Measurements from ENCODE around the gene CCDC127. TPM values are rescaled to one million over a fixed set of nuclear protein-coding genes. Genes with fewer than 3 reads are reported as not detected.
"Not testable (repeated sequence)": the region's sequence is repeated elsewhere in the genome, so short reads cannot be mapped to it uniquely, and the experiment has no call there.

CCDC127 gene
- total and polyA plus RNA-seq, 4 donors, result 2.1 to 6.7 (median 4.2) TPM

DNA sequence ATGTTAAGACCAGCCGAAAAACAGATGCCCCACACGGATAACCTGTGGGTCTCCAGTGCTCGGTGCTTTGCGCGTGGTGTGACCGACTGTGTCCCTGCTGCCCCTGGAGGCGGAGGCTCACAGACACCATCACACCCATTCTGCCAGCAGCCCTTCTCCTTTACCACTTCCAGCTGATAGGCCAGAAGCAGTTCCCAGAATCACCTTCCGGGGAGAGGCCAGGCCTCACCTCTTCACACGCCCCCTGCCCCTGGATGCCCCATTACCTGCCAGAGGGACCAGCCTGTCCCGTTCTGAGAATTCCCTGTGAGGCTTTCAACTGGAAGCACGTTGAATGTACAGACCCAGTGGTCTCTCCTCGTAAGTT, 48.2 kb downstream of the CCDC127 start:
- no peak overlapping the region for H3K4me3 ChIP-seq (ENCODE audit: low read length in 2 of 2)
- H3K9me3 ChIP-seq (ENCODE audit: control insufficient read depth, low read length), result no peaks in the 10 kb centered on the region
- no peak for DNase-seq
- no peak overlapping the region for H3K27ac ChIP-seq (ENCODE audit: low read depth in 1 of 2, low read length in 2 of 2)
- H3K36me3 ChIP-seq (ENCODE audit: control insufficient read depth in 1 of 2, insufficient read depth in 2 of 2, low read length in 1 of 2), result no peaks in the 10 kb centered on the region
- no peak for ATAC-seq (ENCODE audit: low FRiP score)
- H3K4me1 ChIP-seq (ENCODE audit: control insufficient read depth in 1 of 2, insufficient read depth in 2 of 2, low read length in 2 of 2), result no peaks in the 10 kb centered on the region
- 87 to 88% methylated on average over 12 of the region's 12 CpGs for WGBS, 2 donors
- no peaks in the 10 kb centered on the region for H3K27me3 ChIP-seq (ENCODE audit: control insufficient read depth in 1 of 2, insufficient read depth in 2 of 2, low read length in 1 of 2)
- intact Hi-C loops (cut with DNase I), result no loop called here

GRCh38 chr5:169071-169727, 48.8 kb downstream of the CCDC127 start:
- no peaks in the 10 kb centered on the region for H3K4me1 ChIP-seq (ENCODE audit: control insufficient read depth in 1 of 2, insufficient read depth in 2 of 2, low read length in 2 of 2)
- no peak overlapping the region for H3K27ac ChIP-seq (ENCODE audit: low read depth in 1 of 2, low read length in 2 of 2)
- intact Hi-C loops (cut with DNase I), result no loop called here
- 55 to 60% methylated on average over 32 of the region's 32 CpGs for WGBS, 2 donors
- ATAC-seq (ENCODE audit: low FRiP score) (peak; percentile 63), DNase-seq (peak; percentile 66 to 90)
- no peak overlapping the region for H3K4me3 ChIP-seq (ENCODE audit: low read length in 2 of 2)
- H3K27me3 ChIP-seq (ENCODE audit: control insufficient read depth in 1 of 2, insufficient read depth in 2 of 2, low read length in 1 of 2), result no peaks in the 10 kb centered on the region
- H3K36me3 ChIP-seq (ENCODE audit: control insufficient read depth in 1 of 2, insufficient read depth in 2 of 2, low read length in 1 of 2), result no peaks in the 10 kb centered on the region
- H3K9me3 ChIP-seq (ENCODE audit: control insufficient read depth, low read length), result no peaks in the 10 kb centered on the region

- DNase-seq (peak in 1 of 2 donors; percentile 57), ATAC-seq (ENCODE audit: low FRiP score) (no peak)
- no peaks in the 10 kb centered on the region for H3K9me3 ChIP-seq (ENCODE audit: control insufficient read depth, low read length)
- H3K27me3 ChIP-seq (ENCODE audit: control insufficient read depth in 1 of 2, insufficient read depth in 2 of 2, low read length in 1 of 2), result no peaks in the 10 kb centered on the region
- H3K4me3 ChIP-seq (ENCODE audit: low read length in 2 of 2), result no peak overlapping the region
- no peaks in the 10 kb centered on the region for H3K36me3 ChIP-seq (ENCODE audit: control insufficient read depth in 1 of 2, insufficient read depth in 2 of 2, low read length in 1 of 2)
- 80 to 82% methylated on average over 18 of the region's 18 CpGs for WGBS, 2 donors
- intact Hi-C loops (cut with DNase I), result no loop called here
- H3K4me1 ChIP-seq (ENCODE audit: control insufficient read depth in 1 of 2, insufficient read depth in 2 of 2, low read length in 2 of 2), result no peaks in the 10 kb centered on the region
- no peak overlapping the region for H3K27ac ChIP-seq (ENCODE audit: low read depth in 1 of 2, low read length in 2 of 2)
Observed at GRCh38 chr5:167982-168660, 49.8 kb downstream of the CCDC127 start.

DNA sequence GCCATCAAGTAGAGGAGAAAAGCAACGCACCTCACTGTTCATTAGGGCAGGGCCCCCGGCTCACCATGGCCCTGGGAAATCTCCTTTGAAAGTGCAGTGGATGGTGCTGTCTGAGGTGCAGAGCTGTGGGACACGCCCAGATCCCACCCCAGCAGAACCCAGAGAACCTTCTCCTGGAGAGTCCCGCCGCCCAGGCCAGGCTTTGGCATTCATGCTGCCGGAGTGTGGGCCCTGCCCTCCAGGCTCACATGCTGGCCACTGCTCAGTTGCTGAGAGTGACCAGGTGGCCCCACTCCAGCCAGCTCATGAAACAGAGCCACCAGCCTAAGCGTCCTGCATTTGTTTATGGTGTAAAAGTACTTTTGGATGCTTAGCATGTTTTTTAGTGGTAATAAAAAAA, 50.4 kb downstream of the CCDC127 start:
- no peaks in the 10 kb centered on the region for H3K4me1 ChIP-seq (ENCODE audit: control insufficient read depth in 1 of 2, insufficient read depth in 2 of 2, low read length in 2 of 2)
- H3K36me3 ChIP-seq (ENCODE audit: control insufficient read depth in 1 of 2, insufficient read depth in 2 of 2, low read length in 1 of 2), result no peaks in the 10 kb centered on the region
- DNase-seq (peak in 1 of 2 donors; percentile 64), ATAC-seq (ENCODE audit: low FRiP score) (no peak)
- no peak overlapping the region for H3K4me3 ChIP-seq (ENCODE audit: low read length in 2 of 2)
- H3K27ac ChIP-seq (ENCODE audit: low read depth in 1 of 2, low read length in 2 of 2), result no peak overlapping the region
- no peaks in the 10 kb centered on the region for H3K9me3 ChIP-seq (ENCODE audit: control insufficient read depth, low read length)
- H3K27me3 ChIP-seq (ENCODE audit: control insufficient read depth in 1 of 2, insufficient read depth in 2 of 2, low read length in 1 of 2), result no peaks in the 10 kb centered on the region
- intact Hi-C loops (cut with DNase I), result no loop called here
- 92 to 94% methylated on average over 7 of the region's 7 CpGs for WGBS, 2 donors

DNA sequence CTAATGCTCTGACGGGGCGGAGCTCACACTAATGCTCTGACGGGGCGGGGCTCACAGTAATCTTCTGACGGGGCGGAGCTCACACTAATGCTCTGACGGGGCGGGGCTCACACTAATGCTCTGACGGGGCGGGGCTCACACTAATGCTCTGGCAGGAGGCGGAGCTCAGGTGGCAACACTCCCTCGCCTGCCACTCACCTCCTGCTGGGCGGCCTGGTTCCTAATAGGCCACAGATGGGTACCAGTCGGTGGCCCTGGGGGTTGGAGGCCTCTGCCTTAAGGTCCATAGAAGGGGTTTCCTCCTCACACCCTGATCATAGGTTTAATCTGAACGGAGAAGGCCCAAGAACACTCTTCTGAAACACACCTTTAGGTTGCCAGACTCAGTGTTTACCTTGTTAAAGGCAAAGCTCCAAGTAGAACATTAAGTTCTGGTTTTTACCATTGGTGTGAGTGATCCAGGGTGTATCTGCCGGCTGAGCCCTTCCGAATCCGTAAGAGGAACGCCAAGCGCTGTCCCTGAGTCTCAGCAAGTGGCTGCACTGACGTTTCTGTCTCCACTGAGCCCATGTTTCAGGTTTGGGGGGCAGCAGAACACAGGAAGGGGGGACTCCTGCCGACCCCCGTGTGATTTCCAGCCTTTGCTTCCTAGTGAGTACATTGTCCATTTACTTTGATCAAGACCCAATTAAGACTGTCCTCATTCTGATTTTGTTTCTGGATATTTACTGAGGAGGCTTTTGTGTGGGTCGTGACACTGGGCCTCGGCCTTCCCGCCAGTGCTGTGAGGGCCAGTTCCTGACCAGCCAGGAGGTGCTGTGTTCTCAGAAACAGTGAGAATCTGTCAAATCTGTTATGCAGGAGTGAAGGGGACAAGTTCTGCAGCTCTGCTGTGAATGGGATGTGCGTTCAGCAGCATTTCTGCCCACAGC, 51.2 kb downstream of the CCDC127 start:
- intact Hi-C loops (cut with DNase I), result no loop called here
- H3K27me3 ChIP-seq (ENCODE audit: control insufficient read depth in 1 of 2, insufficient read depth in 2 of 2, low read length in 1 of 2), result no peaks in the 10 kb centered on the region
- ATAC-seq (ENCODE audit: low FRiP score) (no peak), DNase-seq (peak; percentile 21 to 64)
- H3K36me3 ChIP-seq (ENCODE audit: control insufficient read depth in 1 of 2, insufficient read depth in 2 of 2, low read length in 1 of 2), result no peaks in the 10 kb centered on the region
- H3K9me3 ChIP-seq (ENCODE audit: control insufficient read depth, low read length), result no peaks in the 10 kb centered on the region
- no peak overlapping the region for H3K4me3 ChIP-seq (ENCODE audit: low read length in 2 of 2)
- H3K27ac ChIP-seq (ENCODE audit: low read depth in 1 of 2, low read length in 2 of 2), result no peak overlapping the region
- H3K4me1 ChIP-seq (ENCODE audit: control insufficient read depth in 1 of 2, insufficient read depth in 2 of 2, low read length in 2 of 2), result no peaks in the 10 kb centered on the region
- 89 to 96% methylated on average over 27 of the region's 27 CpGs for WGBS, 2 donors

DNA sequence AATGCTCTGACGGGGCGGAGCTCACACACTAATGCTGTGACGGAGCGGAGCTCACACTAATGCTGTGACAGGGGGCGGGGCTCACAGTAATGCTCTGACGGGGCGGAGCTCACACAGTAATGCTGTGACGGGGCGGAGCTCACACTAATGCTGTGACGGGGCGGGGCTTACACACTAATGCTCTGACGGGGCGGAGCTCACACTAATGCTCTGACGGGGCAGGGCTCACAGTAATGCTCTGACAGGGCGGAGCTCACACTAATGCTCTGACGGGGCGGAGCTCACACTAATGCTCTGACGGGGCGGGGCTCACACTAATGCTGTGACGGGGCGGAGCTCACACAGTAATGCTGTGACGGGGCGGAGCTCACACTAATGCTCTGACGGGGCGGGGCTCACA, 53.2 kb downstream of the CCDC127 start:
- H3K27me3 ChIP-seq (ENCODE audit: control insufficient read depth in 1 of 2, insufficient read depth in 2 of 2, low read length in 1 of 2); H3K36me3 ChIP-seq (ENCODE audit: control insufficient read depth in 1 of 2, insufficient read depth in 2 of 2, low read length in 1 of 2); H3K4me1 ChIP-seq (ENCODE audit: control insufficient read depth in 1 of 2, insufficient read depth in 2 of 2, low read length in 2 of 2); H3K27ac ChIP-seq (ENCODE audit: low read depth in 1 of 2, low read length in 2 of 2); intact Hi-C loops (cut with DNase I); H3K4me3 ChIP-seq (ENCODE audit: low read length in 2 of 2); ATAC-seq (ENCODE audit: low FRiP score); H3K9me3 ChIP-seq (ENCODE audit: control insufficient read depth, low read length): not testable (repeated sequence)
- DNase-seq, result peak in 1 of 2 donors; percentile 23
- 74 to 91% methylated on average over 23 to 24 of the region's 25 CpGs for WGBS, 2 donors

DNA sequence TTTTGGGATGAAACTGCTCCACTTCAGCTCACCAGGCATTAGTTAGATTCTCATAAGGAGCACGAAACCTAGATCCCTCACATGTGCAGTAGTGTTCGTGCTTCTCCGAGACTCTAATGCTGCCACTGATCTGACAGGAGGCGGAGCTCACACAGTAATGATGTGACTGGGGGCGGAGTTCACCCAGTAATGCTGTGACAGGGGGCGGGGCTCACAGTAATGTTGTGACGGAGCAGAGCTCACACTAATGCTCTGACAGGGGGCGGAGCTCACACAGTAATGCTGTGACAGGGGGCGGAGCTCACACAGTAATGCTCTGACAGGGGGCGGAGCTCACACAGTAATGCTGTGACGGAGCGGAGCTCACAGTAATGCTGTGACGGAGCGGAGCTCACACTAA, 53.7 kb downstream of the CCDC127 start:
- Histone ChIP-seq H3K4me1 (ENCODE audit: control insufficient read depth in 1 of 2, insufficient read depth in 2 of 2, low read length in 2 of 2) (no peaks in the 10 kb centered on the region), H3K36me3 (ENCODE audit: control insufficient read depth in 1 of 2, insufficient read depth in 2 of 2, low read length in 1 of 2) (no peaks in the 10 kb centered on the region), H3K9me3 (ENCODE audit: control insufficient read depth, low read length) (no peaks in the 10 kb centered on the region), H3K27me3 (ENCODE audit: control insufficient read depth in 1 of 2, insufficient read depth in 2 of 2, low read length in 1 of 2) (no peaks in the 10 kb centered on the region), H3K4me3 (ENCODE audit: low read length in 2 of 2) (no peak overlapping the region), H3K27ac (ENCODE audit: low read depth in 1 of 2, low read length in 2 of 2) (no peak overlapping the region)
- 84 to 96% methylated on average over 14 of the region's 14 CpGs for WGBS, 2 donors
- DNase-seq, result peak in 1 of 2 donors; percentile 11
- ATAC-seq (ENCODE audit: low FRiP score), result no peak
- intact Hi-C loops (cut with DNase I), result no loop called here

DNA sequence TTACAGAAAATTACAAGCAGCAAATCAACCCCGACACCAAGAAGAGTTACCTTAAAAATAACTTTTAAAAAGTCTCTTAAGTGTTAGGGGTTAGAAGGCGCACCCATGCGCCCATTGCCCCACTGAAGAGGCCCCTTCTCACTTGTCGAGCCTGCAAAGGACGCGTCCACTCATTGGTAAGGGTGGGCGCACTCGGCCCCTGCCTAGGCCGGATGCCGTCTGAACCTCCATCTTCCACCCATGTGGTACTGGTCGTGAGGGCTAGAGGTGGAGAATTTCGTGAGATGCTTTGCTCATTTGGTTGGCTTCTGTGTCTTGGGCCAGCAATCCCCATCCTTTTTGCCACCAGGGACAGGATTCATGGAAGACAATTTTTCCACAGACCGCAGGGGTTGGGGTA, 54.1 kb downstream of the CCDC127 start:
- ATAC-seq (ENCODE audit: low FRiP score) (no peak), DNase-seq (peak; percentile 9 to 61)
- no peak overlapping the region for H3K27ac ChIP-seq (ENCODE audit: low read depth in 1 of 2, low read length in 2 of 2)
- intact Hi-C loops (cut with DNase I), result no loop called here
- H3K9me3 ChIP-seq (ENCODE audit: control insufficient read depth, low read length), result no peaks in the 10 kb centered on the region
- no peaks in the 10 kb centered on the region for H3K36me3 ChIP-seq (ENCODE audit: control insufficient read depth in 1 of 2, insufficient read depth in 2 of 2, low read length in 1 of 2)
- H3K27me3 ChIP-seq (ENCODE audit: control insufficient read depth in 1 of 2, insufficient read depth in 2 of 2, low read length in 1 of 2), result no peaks in the 10 kb centered on the region
- H3K4me3 ChIP-seq (ENCODE audit: low read length in 2 of 2), result no peak overlapping the region
- WGBS, 2 donors, result 91 to 97% methylated on average over 13 of the region's 13 CpGs
- H3K4me1 ChIP-seq (ENCODE audit: control insufficient read depth in 1 of 2, insufficient read depth in 2 of 2, low read length in 2 of 2), result no peaks in the 10 kb centered on the region
